ENCODE data around the gene CTF1. TPM values are rescaled to one million over a fixed set of nuclear protein-coding genes. Genes with fewer than 3 reads are reported as not detected.

CTF1 gene
- total RNA-seq, 1 donor from 2014 or later = 5.2 TPM

DNA sequence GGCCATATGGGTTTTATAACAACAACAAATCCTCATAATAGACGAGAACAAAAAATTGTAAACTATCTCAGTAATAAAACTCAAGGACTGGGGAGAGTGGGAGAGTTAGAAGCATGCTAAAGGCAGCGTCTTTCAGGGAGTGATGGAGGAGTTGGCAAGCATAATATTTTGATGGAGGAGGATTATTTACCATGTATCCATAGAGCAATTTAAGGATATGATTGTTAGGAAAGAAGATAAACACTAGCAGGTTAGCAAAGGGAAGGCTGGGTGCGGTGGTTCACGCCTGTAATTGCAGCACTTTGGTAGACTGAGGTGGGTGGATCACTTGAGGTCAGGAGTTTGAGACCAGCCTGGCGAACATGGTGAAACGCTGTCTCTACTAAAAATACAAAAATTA lies 30.4 kb upstream of the CTF1 start:
- Histone ChIP-seq H3K4me2 (ENCODE audit: low read length) (no peak overlapping the region), H3K9me3 (ENCODE audit: insufficient read depth, low read depth, low read length) (no peaks in the 10 kb centered on the region), H3K27ac (ENCODE audit: low read depth, low read length) (no peak overlapping the region), H3K4me1 (ENCODE audit: insufficient read depth, low read length) (no peaks in the 10 kb centered on the region), H3K9ac (ENCODE audit: low read length) (no peak overlapping the region), H3K79me2 (ENCODE audit: insufficient read depth, low read length) (no peaks in the 10 kb centered on the region), H3K4me3 (ENCODE audit: insufficient read depth, low read depth, low read length) (no peak overlapping the region), H2AFZ (ENCODE audit: low read depth, low read length) (no peak overlapping the region), H4K20me1 (ENCODE audit: insufficient read depth, low read length) (no peaks in the 10 kb centered on the region), H3K27me3 (ENCODE audit: insufficient read depth, low read length) (no peaks in the 10 kb centered on the region), H3K36me3 (ENCODE audit: insufficient read depth, low read length) (no peaks in the 10 kb centered on the region)
- H3K36me3 Mint-ChIP-seq (ENCODE audit: low read depth, unreplicated experiment) = peaks cover 17% of the 10 kb centered on the region
- H3K4me3 Mint-ChIP-seq (ENCODE audit: unreplicated experiment) = no peak overlapping the region
- FAIRE-seq (no peak), DNase-seq (ENCODE audit: low read depth) (no peak)
- H3K27me3 Mint-ChIP-seq (ENCODE audit: low read depth, unreplicated experiment) = no peaks in the 10 kb centered on the region
- TF ChIP-seq, protein P1, sequence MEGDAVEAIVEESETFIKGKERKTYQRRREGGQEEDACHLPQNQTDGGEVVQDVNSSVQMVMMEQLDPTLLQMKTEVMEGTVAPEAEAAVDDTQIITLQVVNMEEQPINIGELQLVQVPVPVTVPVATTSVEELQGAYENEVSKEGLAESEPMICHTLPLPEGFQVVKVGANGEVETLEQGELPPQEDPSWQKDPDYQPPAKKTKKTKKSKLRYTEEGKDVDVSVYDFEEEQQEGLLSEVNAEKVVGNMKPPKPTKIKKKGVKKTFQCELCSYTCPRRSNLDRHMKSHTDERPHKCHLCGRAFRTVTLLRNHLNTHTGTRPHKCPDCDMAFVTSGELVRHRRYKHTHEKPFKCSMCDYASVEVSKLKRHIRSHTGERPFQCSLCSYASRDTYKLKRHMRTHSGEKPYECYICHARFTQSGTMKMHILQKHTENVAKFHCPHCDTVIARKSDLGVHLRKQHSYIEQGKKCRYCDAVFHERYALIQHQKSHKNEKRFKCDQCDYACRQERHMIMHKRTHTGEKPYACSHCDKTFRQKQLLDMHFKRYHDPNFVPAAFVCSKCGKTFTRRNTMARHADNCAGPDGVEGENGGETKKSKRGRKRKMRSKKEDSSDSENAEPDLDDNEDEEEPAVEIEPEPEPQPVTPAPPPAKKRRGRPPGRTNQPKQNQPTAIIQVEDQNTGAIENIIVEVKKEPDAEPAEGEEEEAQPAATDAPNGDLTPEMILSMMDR (IDR thresholded peaks at IDR 0.05; ENCODE audit: insufficient read depth, low read depth, low read length) = no peak
- TF ChIP-seq EZH2 (IDR thresholded peaks at IDR 0.05; ENCODE audit: insufficient read depth, low read length) = no peak
- peaks cover 1% of the 10 kb centered on the region for H3K9me3 Mint-ChIP-seq (ENCODE audit: unreplicated experiment)
- no peak overlapping the region for H3K27ac Mint-ChIP-seq (ENCODE audit: unreplicated experiment)
- H3K4me1 Mint-ChIP-seq (ENCODE audit: low read depth, unreplicated experiment) = no peaks in the 10 kb centered on the region

DNA sequence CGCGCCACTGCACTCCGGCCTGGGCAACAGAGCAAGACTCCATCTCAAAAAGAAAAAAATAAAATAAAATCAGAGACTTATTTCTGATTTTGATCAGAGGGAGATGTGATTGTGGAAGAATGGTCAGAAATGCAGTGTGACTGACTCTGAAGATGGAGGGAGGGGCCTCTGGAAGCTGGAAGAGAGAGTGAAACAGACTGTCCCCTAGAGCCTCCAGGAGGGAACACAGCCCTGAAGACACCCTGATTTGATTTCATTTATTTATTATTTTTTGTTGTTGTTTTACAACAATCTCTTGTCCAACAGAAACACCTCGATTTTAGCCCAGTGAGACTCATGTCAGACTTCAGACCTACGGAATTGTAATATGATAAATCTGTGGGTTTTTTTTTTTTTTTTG lies 28.7 kb upstream of the CTF1 start:
- Histone ChIP-seq H3K9ac (ENCODE audit: low read length) (no peak overlapping the region), H3K4me3 (ENCODE audit: insufficient read depth, low read depth, low read length) (no peak overlapping the region), H3K79me2 (ENCODE audit: insufficient read depth, low read length) (peaks cover 4% of the 10 kb centered on the region), H3K36me3 (ENCODE audit: insufficient read depth, low read length) (peaks cover 2% of the 10 kb centered on the region), H2AFZ (ENCODE audit: low read depth, low read length) (no peak overlapping the region), H3K27ac (ENCODE audit: low read depth, low read length) (no peak overlapping the region), H3K9me3 (ENCODE audit: insufficient read depth, low read depth, low read length) (no peaks in the 10 kb centered on the region), H3K4me2 (ENCODE audit: low read length) (no peak overlapping the region), H3K27me3 (ENCODE audit: insufficient read depth, low read length) (no peaks in the 10 kb centered on the region), H4K20me1 (ENCODE audit: insufficient read depth, low read length) (no peaks in the 10 kb centered on the region), H3K4me1 (ENCODE audit: insufficient read depth, low read length) (no peaks in the 10 kb centered on the region)
- Mint-ChIP-seq H3K4me3 (ENCODE audit: unreplicated experiment) (peak overlapping the region; percentile 34), H3K36me3 (ENCODE audit: low read depth, unreplicated experiment) (peaks cover 17% of the 10 kb centered on the region), H3K27ac (ENCODE audit: unreplicated experiment) (no peak overlapping the region), H3K27me3 (ENCODE audit: low read depth, unreplicated experiment) (no peaks in the 10 kb centered on the region), H3K9me3 (ENCODE audit: unreplicated experiment) (no peaks in the 10 kb centered on the region), H3K4me1 (ENCODE audit: low read depth, unreplicated experiment) (no peaks in the 10 kb centered on the region)
- FAIRE-seq (no peak), DNase-seq (ENCODE audit: low read depth) (no peak)
- TF ChIP-seq, protein P1 (IDR thresholded peaks at IDR 0.05; ENCODE audit: insufficient read depth, low read depth, low read length) = no peak
- TF ChIP-seq EZH2 (IDR thresholded peaks at IDR 0.05; ENCODE audit: insufficient read depth, low read length) = no peak

- Mint-ChIP-seq H3K9me3 (ENCODE audit: unreplicated experiment) (no peaks in the 10 kb centered on the region), H3K27me3 (ENCODE audit: low read depth, unreplicated experiment) (no peaks in the 10 kb centered on the region)
- no peak for FAIRE-seq
Measured at GRCh38 chr16:30870904-30871303, 25.5 kb upstream of the CTF1 start.

More at GRCh38 chr16:30870904-30871303, 25.5 kb upstream of the CTF1 start:
- Histone ChIP-seq H3K79me2 (ENCODE audit: insufficient read depth, low read length) (peaks cover 6% of the 10 kb centered on the region), H3K4me2 (ENCODE audit: low read length) (no peak overlapping the region), H3K9ac (ENCODE audit: low read length) (no peak overlapping the region), H3K4me1 (ENCODE audit: insufficient read depth, low read length) (peaks cover 4% of the 10 kb centered on the region), H4K20me1 (ENCODE audit: insufficient read depth, low read length) (no peaks in the 10 kb centered on the region), H3K27me3 (ENCODE audit: insufficient read depth, low read length) (no peaks in the 10 kb centered on the region), H3K27ac (ENCODE audit: low read depth, low read length) (no peak overlapping the region), H3K4me3 (ENCODE audit: insufficient read depth, low read depth, low read length) (no peak overlapping the region), H3K9me3 (ENCODE audit: insufficient read depth, low read depth, low read length) (no peaks in the 10 kb centered on the region), H2AFZ (ENCODE audit: low read depth, low read length) (no peak overlapping the region), H3K36me3 (ENCODE audit: insufficient read depth, low read length) (peaks cover 2% of the 10 kb centered on the region)
- TF ChIP-seq, protein P1 (IDR thresholded peaks at IDR 0.05; ENCODE audit: insufficient read depth, low read depth, low read length) = no peak
- TF ChIP-seq EZH2 (IDR thresholded peaks at IDR 0.05; ENCODE audit: insufficient read depth, low read length) = no peak
- Mint-ChIP-seq H3K4me3 (ENCODE audit: unreplicated experiment) (no peak overlapping the region), H3K27ac (ENCODE audit: unreplicated experiment) (no peak overlapping the region), H3K36me3 (ENCODE audit: low read depth, unreplicated experiment) (peaks cover 18% of the 10 kb centered on the region), H3K4me1 (ENCODE audit: low read depth, unreplicated experiment) (peaks cover 3% of the 10 kb centered on the region)
- no peak for DNase-seq (ENCODE audit: low read depth)
